Ovary (tissue), 3 donors: ENCODE results near the gene PRICKLE2.

Source experiments
- EP300 ChIP-seq: sonication (generic); formaldehyde crosslinking; IDR thresholded peaks from one replicate; pipeline ENCODE4 v1.6.1; 2017; ENCODE audit warnings: antibody characterized with exemption
- POLR2A ChIP-seq: fragments of 450-650 bp; IDR thresholded peaks from one replicate; pipeline ENCODE4 v1.6.1; 2017; ENCODE audit warnings: antibody characterized with exemption, mild to moderate bottlenecking, moderate library complexity
- TF ChIP-seq, protein P1 (sequence below), 3 donors: fragments of 450-650 bp in 2 of 3; fragments of 200-600 bp in 1 of 3; IDR thresholded peaks; one replicate each; pipeline versions ENCODE4 v1.5.1 to v1.8.0; 2016 to 2022; ENCODE audit warnings: antibody characterized with exemption in 3 of 3, mild to moderate bottlenecking in 1 of 3
- donor health status: DM: no; HTN: no; CAD: no.

DNA sequence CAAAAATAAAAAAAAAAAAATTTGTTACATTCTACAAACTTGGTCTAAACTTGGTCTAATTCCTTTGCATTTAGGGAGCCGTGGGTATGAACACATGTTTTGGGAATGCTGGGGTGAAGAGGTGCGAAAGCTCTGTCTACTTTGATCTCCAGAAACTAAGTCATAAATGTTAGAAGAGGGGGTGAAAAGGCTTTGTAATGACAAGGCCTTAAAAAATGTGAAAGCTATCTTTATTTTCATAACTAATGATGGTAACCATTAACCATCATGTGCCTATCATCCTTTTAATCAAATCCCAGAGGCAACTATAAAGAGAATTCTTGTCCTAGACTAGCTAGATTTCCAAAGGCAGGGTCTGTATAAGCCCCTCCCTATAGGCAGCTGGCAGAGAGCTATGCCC, 60.9 kb downstream of the PRICKLE2 start:
- TF ChIP-seq, protein P1, sequence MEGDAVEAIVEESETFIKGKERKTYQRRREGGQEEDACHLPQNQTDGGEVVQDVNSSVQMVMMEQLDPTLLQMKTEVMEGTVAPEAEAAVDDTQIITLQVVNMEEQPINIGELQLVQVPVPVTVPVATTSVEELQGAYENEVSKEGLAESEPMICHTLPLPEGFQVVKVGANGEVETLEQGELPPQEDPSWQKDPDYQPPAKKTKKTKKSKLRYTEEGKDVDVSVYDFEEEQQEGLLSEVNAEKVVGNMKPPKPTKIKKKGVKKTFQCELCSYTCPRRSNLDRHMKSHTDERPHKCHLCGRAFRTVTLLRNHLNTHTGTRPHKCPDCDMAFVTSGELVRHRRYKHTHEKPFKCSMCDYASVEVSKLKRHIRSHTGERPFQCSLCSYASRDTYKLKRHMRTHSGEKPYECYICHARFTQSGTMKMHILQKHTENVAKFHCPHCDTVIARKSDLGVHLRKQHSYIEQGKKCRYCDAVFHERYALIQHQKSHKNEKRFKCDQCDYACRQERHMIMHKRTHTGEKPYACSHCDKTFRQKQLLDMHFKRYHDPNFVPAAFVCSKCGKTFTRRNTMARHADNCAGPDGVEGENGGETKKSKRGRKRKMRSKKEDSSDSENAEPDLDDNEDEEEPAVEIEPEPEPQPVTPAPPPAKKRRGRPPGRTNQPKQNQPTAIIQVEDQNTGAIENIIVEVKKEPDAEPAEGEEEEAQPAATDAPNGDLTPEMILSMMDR (IDR thresholded peaks at IDR 0.05), result no peak
- TF ChIP-seq EP300 (no peak), POLR2A (no peak)
